ENCODE data around the gene PITPNB.

PITPNB gene

GRCh38 chr22:27853424-27853823 is 65.6 kb downstream of the PITPNB start:
- no peak for DNase-seq

GRCh38 chr22:27851974-27852746 is 66.9 kb downstream of the PITPNB start:
- DNase-seq, result no peak

- no peak for DNase-seq
Measured at GRCh38 chr22:27850000-27850521, 69.0 kb downstream of the PITPNB start.

- no peak for DNase-seq
Measured at GRCh38 chr22:27848005-27848404, 71.1 kb downstream of the PITPNB start.

- DNase-seq, result no peak
Measured at GRCh38 chr22:27846910-27847309, 72.1 kb downstream of the PITPNB start.

- DNase-seq, result no peak
Measured at GRCh38 chr22:27846248-27846757, 72.8 kb downstream of the PITPNB start.

- DNase-seq, result no peak
Measured at GRCh38 chr22:27845644-27846043, 73.4 kb downstream of the PITPNB start.

GRCh38 chr22:27844656-27845591 is 74.1 kb downstream of the PITPNB start:
- no peak for DNase-seq

- no peak for DNase-seq
Measured at GRCh38 chr22:27844256-27844655, 74.8 kb downstream of the PITPNB start.

GRCh38 chr22:27843441-27843840 is 75.6 kb downstream of the PITPNB start:
- no peak for DNase-seq

- DNase-seq, result no peak
Measured at GRCh38 chr22:27842669-27843431, 76.2 kb downstream of the PITPNB start.

GRCh38 chr22:27842201-27842600 is 76.9 kb downstream of the PITPNB start:
- DNase-seq, result no peak

- DNase-seq, result no peak
Measured at GRCh38 chr22:27840436-27840835, 78.6 kb downstream of the PITPNB start.

GRCh38 chr22:27839057-27839660 is 79.9 kb downstream of the PITPNB start:
- no peak for DNase-seq

- DNase-seq, result no peak
Measured at GRCh38 chr22:27836181-27836580, 82.9 kb downstream of the PITPNB start.

- no peak for DNase-seq
Measured at GRCh38 chr22:27835446-27835845, 83.6 kb downstream of the PITPNB start.

GRCh38 chr22:27834364-27835185 is 84.5 kb downstream of the PITPNB start:
- no peak for DNase-seq

GRCh38 chr22:27833803-27834202 is 85.3 kb downstream of the PITPNB start:
- no peak for DNase-seq

- no peak for DNase-seq
Measured at GRCh38 chr22:27832606-27833005, 86.5 kb downstream of the PITPNB start.

- DNase-seq, result no peak
Measured at GRCh38 chr22:27829620-27830019, 89.4 kb downstream of the PITPNB start.
